Ovary (tissue), 9 donors: ENCODE results near the gene TNNT2. TPM values are rescaled to one million over a fixed set of nuclear protein-coding genes. Genes with fewer than 3 reads are reported as not detected.

Experiments used
- DNase-seq, 5 donors: peaks; one replicate each; pipeline ENCODE4 v3.0.0-alpha.2; 2019 to 2020
- H3K27ac ChIP-seq, 2 donors: fragments of 200-600 bp; one replicate each; pipeline versions ENCODE4 v1.5.1 to v1.8.0; 2019 to 2022
- H3K27me3 ChIP-seq: fragments of 200-600 bp; one replicate; pipeline ENCODE4 v1.8.0; 2022
- H3K36me3 ChIP-seq: fragments of 200-600 bp; sonication (generic); one replicate; pipeline ENCODE4 v1.5.1; 2019
- H3K4me1 ChIP-seq: one replicate; pipeline ENCODE4 v1.8.1; 2013; ENCODE audit warnings: mild to moderate bottlenecking, moderate library complexity; ENCODE audit not compliant: insufficient read depth
- H3K4me3 ChIP-seq: fragments of 200-600 bp; sonication (generic); one replicate; pipeline ENCODE4 v1.5.1; 2017
- H3K9me3 ChIP-seq, 2 donors: fragments of 200-600 bp in 1 of 2; sonication (generic) in 1 of 2; one replicate each; pipeline versions ENCODE4 v1.5.1 to v1.8.1; 2013 to 2019; ENCODE audit warnings: mild to moderate bottlenecking in 1 of 2, moderate library complexity in 1 of 2
- EP300 ChIP-seq: sonication (generic); formaldehyde crosslinking; IDR thresholded peaks from one replicate; pipeline ENCODE4 v1.6.1; 2017; ENCODE audit warnings: antibody characterized with exemption
- POLR2A ChIP-seq: fragments of 450-650 bp; IDR thresholded peaks from one replicate; pipeline ENCODE4 v1.6.1; 2017; ENCODE audit warnings: antibody characterized with exemption, mild to moderate bottlenecking, moderate library complexity
- WGBS, 3 donors: extraction: QIAGEN DNeasy Blood & Tissue Kit in 1 of 3; methylation state at CpG; one replicate each; pipeline versions ENCODE4 v1.1.5 to v1.1.7; 2013 to 2017; 5-methylcytosine and 5-hydroxymethylcytosine counted together
- intact Hi-C, 4 donors: fragments of 100-400 bp; cut with DNase I; formaldehyde crosslinking; loops; one replicate each; pipeline versions ENCODE4 v1.11.0 to v1.15.1; 2022 to 2023
- polyA plus RNA-seq, 2 donors: library from polyadenylated mRNA; stranded (reverse); fragments of 200-250 nt in 1 of 2; fragments of 350-450 nt in 1 of 2; fragmentation: Illumina TruSeq in 1 of 2; extraction: RNeasy Lipid Tissue Mini Kit (QIAGEN cat#74804) in 1 of 2; gene quantifications; one replicate each; pipeline ENCODE4 v1.2.3, GENCODE V29; 2013 to 2014
- total RNA-seq, 7 donors: library from RNA; depleted of rRNA in 2 of 7; stranded (reverse); fragments of >200 nt in 2 of 7; fragmentation: NEBNext Ultra II Directional in 3 of 7; extraction: Animal tissue kit (Norgen Biotek cat#: 25700) in 3 of 7; gene quantifications; one replicate each; pipeline versions ENCODE4 v1.1.0 to v1.2.4, GENCODE V29; 2016 to 2023
- TF ChIP-seq, protein P1 (sequence below), 3 donors: fragments of 450-650 bp in 2 of 3; fragments of 200-600 bp in 1 of 3; IDR thresholded peaks; one replicate each; pipeline versions ENCODE4 v1.5.1 to v1.8.0; 2016 to 2022; ENCODE audit warnings: antibody characterized with exemption in 3 of 3, mild to moderate bottlenecking in 1 of 3
- donor health status: DM: no; HTN: no; CAD: no; lungs with moderate emphysema.
- donor health status: DM: no; HTN: no; CAD: no.
- donor health status: Bipolar disorder and iron deficiency.
- donor health status: DM: yes; HTN: yes; CAD: no.
- donor health status: DM: no; HTN: no; CAD: no.
- donor health status: DM: yes; HTN: yes; CAD: no.

TNNT2 gene
- total and polyA plus RNA-seq, 9 donors, result 0.11 to 2.8 (median 1.1) TPM; not detected in 1

DNA sequence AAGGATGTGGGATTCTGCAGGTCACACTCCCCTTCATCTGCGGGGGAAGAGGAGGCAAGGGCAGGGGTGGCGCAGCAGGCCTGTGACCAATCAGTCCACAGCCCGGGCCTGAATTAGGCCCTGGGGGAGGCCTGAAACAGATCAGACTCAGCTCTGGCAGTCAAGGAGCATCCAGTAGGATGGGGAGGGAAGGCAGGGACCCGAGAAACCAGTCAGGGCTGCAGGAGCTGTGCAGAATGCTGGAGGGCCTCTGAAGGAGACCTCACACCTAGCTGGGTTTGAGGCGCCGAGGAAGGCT lies 12.7 kb downstream of the TNNT2 start:
- Histone ChIP-seq H3K27me3 (no peaks in the 10 kb centered on the region), H3K9me3 (no peaks in the 10 kb centered on the region), H3K4me3 (no peak overlapping the region), H3K4me1 (no peaks in the 10 kb centered on the region), H3K36me3 (no peaks in the 10 kb centered on the region), H3K27ac (no peak overlapping the region)
- TF ChIP-seq POLR2A (no peak), EP300 (no peak)
- WGBS, 3 donors, result 68 to 76% (median 75%) methylated on average over 6 of the region's 6 CpGs
- DNase-seq, result no peak
- intact Hi-C loops, result loop anchor here in 1 of 4 donors (2.0 kb wide), 1 partner anchor 58 kb away; no protein-coding TSS in a partner anchor

DNA sequence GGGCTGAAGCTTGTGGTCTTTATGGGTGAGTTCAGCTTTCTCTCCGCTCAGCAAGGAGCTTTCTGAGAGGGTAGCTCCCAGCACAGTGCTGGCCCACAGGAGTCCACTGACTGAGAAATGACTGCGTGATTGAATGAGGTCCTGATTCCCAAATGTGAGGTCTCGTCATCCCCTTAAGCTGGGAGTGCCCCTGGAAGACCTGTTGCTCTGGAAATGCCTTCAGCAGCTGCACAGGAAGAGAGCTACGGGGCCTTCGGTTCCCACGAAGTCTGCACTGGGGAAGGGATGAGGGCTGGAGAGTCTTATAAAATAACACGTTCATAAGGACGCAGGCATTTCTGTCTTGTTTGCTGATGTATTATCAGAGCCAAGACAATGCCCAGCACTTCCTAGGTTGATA lies 14.0 kb downstream of the TNNT2 start:
- intact Hi-C loops, result no loop called here
- H3K4me3 ChIP-seq, result no peak overlapping the region
- H3K9me3 ChIP-seq, result no peaks in the 10 kb centered on the region
- no peaks in the 10 kb centered on the region for H3K36me3 ChIP-seq
- TF ChIP-seq POLR2A (no peak), EP300 (no peak)
- TF ChIP-seq, protein P1, sequence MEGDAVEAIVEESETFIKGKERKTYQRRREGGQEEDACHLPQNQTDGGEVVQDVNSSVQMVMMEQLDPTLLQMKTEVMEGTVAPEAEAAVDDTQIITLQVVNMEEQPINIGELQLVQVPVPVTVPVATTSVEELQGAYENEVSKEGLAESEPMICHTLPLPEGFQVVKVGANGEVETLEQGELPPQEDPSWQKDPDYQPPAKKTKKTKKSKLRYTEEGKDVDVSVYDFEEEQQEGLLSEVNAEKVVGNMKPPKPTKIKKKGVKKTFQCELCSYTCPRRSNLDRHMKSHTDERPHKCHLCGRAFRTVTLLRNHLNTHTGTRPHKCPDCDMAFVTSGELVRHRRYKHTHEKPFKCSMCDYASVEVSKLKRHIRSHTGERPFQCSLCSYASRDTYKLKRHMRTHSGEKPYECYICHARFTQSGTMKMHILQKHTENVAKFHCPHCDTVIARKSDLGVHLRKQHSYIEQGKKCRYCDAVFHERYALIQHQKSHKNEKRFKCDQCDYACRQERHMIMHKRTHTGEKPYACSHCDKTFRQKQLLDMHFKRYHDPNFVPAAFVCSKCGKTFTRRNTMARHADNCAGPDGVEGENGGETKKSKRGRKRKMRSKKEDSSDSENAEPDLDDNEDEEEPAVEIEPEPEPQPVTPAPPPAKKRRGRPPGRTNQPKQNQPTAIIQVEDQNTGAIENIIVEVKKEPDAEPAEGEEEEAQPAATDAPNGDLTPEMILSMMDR (IDR thresholded peaks at IDR 0.05), result no peak
- H3K4me1 ChIP-seq, result no peaks in the 10 kb centered on the region
- WGBS, 3 donors, result 71 to 73% (median 73%) methylated on average over 8 of the region's 8 CpGs
- no peak overlapping the region for H3K27ac ChIP-seq
- DNase-seq, result no peak
- no peaks in the 10 kb centered on the region for H3K27me3 ChIP-seq

DNA sequence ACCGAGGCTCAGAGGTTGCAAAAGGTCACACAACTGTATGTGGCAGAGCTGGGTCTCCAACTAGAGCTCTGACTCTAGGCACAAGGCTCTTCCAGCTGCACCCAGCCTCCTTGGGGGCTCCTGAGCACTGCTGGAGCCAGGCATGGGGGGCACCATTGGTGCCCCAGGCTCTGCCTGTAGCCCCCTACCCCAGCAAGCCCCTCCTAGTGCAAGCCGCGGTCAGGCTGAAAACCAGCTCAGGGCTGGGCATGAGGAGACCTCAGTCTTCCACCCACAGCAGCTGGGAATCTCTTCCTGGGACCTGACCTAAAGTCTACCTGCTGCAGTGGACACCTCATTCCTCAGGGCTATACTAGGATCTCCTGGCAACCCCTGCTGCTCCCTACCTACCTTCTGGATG lies 14.6 kb downstream of the TNNT2 start:
- no peak for TF ChIP-seq POLR2A
- TF ChIP-seq, protein P1 (IDR thresholded peaks at IDR 0.05), result no peak
- no peak for TF ChIP-seq EP300
- intact Hi-C loops, result no loop called here
- Histone ChIP-seq H3K4me1 (no peaks in the 10 kb centered on the region), H3K9me3 (no peaks in the 10 kb centered on the region), H3K27ac (no peak overlapping the region), H3K36me3 (no peaks in the 10 kb centered on the region), H3K4me3 (no peak overlapping the region), H3K27me3 (no peaks in the 10 kb centered on the region)
- WGBS, 3 donors, result 90 to 96% (median 90%) methylated on average over 3 of the region's 3 CpGs
- no peak for DNase-seq

DNA sequence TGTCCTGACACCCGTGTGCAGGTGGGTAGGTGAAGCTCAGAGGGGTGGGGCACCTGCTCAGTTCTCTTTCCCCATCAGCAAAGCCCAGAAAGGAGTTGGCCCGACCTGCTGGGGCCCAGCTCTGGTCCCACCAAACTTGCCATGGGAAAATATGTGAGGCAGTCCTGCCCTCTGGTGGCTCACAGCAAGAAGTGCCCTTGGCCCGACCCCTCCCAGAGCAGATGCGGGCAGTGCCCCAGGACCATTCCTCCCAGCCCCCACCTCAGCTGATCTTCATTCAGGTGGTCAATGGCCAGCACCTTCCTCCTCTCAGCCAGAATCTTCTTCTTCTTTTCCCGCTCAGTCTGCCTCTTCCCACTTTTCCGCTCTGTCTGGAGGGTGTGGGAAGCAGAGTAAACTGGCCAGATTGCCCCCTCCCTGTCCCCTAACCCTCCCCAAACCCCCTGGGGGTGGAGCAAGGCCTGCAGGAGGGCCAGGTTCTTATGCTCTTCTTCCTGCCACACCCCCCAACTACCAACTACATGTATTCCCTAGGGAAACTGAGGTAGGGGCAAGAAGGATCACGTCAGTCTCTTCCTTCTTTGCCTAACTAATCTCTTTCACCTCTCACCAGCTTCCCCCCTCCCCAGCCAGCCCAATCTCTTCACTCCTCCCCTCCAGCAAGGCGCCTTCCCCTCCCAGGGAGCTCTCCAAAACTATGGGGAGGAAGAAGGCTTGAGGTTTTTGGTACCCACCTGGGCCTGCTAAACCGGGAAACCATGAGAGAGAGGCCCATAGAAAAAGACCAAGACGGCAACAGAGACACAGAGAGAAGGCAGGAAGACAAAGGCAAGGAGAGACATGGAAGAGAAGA lies 15.6 kb downstream of the TNNT2 start:
- peak in 1 of 5 donors; percentile 39 for DNase-seq
- Histone ChIP-seq H3K9me3 (no peaks in the 10 kb centered on the region), H3K4me1 (no peaks in the 10 kb centered on the region), H3K27me3 (no peaks in the 10 kb centered on the region), H3K36me3 (no peaks in the 10 kb centered on the region), H3K4me3 (no peak overlapping the region), H3K27ac (no peak overlapping the region)
- whole genome bisulfite sequencing, 3 donors, result 57 to 66% (median 61%) methylated on average over 10 of the region's 10 CpGs
- TF ChIP-seq POLR2A (no peak), EP300 (no peak)
- TF ChIP-seq, protein P1 (IDR thresholded peaks at IDR 0.05), result no peak
- intact Hi-C loops, result no loop called here

DNA sequence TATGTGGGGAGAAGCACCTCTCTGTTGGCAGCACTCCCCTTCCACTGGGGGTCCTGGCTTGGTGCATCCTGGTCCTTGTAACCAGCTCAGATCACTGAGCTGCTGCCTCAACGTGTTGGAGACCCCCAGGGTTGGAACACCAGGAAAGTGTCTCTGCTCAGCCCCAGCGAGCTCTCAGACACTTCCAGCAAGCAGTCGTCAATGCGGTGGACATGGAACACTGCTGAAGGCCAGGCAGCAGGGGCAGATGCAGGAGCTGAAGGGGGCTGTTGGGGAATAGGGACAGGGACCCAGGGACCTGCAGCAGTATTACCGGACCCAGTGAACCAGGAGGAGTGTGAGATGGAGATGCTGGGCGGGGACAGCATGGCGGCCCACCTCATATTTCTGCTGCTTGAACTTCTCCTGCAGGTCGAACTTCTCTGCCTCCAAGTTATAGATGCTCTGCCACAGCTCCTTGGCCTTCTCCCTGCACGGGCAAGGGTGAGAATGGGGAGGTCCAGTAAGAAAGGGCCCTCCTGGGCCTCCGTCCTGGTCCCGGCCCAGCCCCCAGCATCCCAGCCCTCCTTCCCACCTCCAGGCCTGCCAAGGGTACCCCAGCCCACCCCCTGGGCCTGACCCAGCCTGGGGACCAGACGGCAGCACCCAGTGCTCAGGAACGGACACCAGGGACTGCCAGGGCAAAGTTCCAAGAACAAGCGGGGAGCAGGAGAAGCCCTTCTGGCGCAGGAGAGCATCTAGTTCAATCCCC lies 16.4 kb downstream of the TNNT2 start:
- Histone ChIP-seq H3K27me3 (no peaks in the 10 kb centered on the region), H3K9me3 (no peaks in the 10 kb centered on the region), H3K4me3 (no peak overlapping the region), H3K36me3 (no peaks in the 10 kb centered on the region), H3K27ac (no peak overlapping the region), H3K4me1 (no peaks in the 10 kb centered on the region)
- DNase-seq, result no peak
- 83 to 88% (median 83%) methylated on average over 13 to 15 of the region's 15 CpGs for WGBS, 3 donors
- intact Hi-C loops, result no loop called here
- TF ChIP-seq POLR2A, result no peak
- TF ChIP-seq EP300, result no peak
- TF ChIP-seq, protein P1 (IDR thresholded peaks at IDR 0.05), result no peak
